Left lung (tissue), 10 donors: ENCODE measurements around the gene FOSB. TPM values are rescaled to one million over a fixed set of nuclear protein-coding genes. Genes with fewer than 3 reads are reported as not detected.

Experiments used
- ATAC-seq: fragments of 200-7000 bp; cut with Tn5 transposase; one replicate; pipeline ENCODE4 v1.9.1; 2020; ENCODE audit warnings: moderate library complexity
- DNase-seq, 4 donors: peaks; one replicate each; pipeline ENCODE4 v3.0.0-alpha.2; 2013 to 2020
- H3K27ac ChIP-seq, 2 donors: fragments of 200-600 bp; sonication (generic) in 1 of 2; one replicate each; pipeline versions ENCODE4 v1.5.0 to v1.8.0; 2020 to 2021
- H3K27me3 ChIP-seq, 2 donors: fragments of 200-600 bp; sonication (generic) in 1 of 2; one replicate each; pipeline versions ENCODE4 v1.5.0 to v1.8.0; 2020 to 2021
- H3K36me3 ChIP-seq, 2 donors: fragments of 200-600 bp; sonication (generic) in 1 of 2; one replicate each; pipeline versions ENCODE4 v1.5.0 to v1.8.0; 2020 to 2021
- H3K4me1 ChIP-seq, 2 donors: fragments of 200-600 bp; one replicate each; pipeline ENCODE4 v1.8.0; 2021
- H3K4me3 ChIP-seq, 2 donors: fragments of 200-600 bp; sonication (generic) in 1 of 2; one replicate each; pipeline versions ENCODE4 v1.5.0 to v1.8.0; 2020 to 2021; ENCODE audit warnings: mild to moderate bottlenecking in 1 of 2
- H3K9me3 ChIP-seq, 2 donors: fragments of 200-600 bp; sonication (generic) in 1 of 2; one replicate each; pipeline versions ENCODE4 v1.5.0 to v1.8.0; 2020 to 2021
- CTCF ChIP-seq, 2 donors: fragments of 200-600 bp; sonication (generic) in 1 of 2; IDR thresholded peaks; one replicate each; pipeline versions ENCODE4 v1.5.0 to v1.8.0; 2021; ENCODE audit warnings: antibody characterized with exemption in 2 of 2
- intact Hi-C, 2 donors: fragments of 100-400 bp; cut with DNase I; formaldehyde crosslinking; loops; one replicate each; pipeline versions ENCODE4 v1.11.2 to v1.14.2; 2022
- polyA plus RNA-seq, 6 donors: library from polyadenylated mRNA; unstranded; fragments of 120-200 nt; gene quantifications; one replicate each; pipeline ENCODE4 v1.2.1, GENCODE V29; 2013; ENCODE audit not compliant: insufficient read length in 6 of 6
- total RNA-seq, 2 donors: library from RNA; stranded (reverse); fragmentation: NEBNext Ultra II Directional; extraction: Animal tissue kit (Norgen Biotek cat#: 25700); gene quantifications; one replicate each; pipeline ENCODE4 v1.2.1, GENCODE V29; 2021
- donor health status: DM: no; HTN: yes; CAD: no.
- donor health status: DM: no; HTN: no; CAD: no.

FOSB gene
- total and polyA plus RNA-seq, 8 donors, result 5.7 to 766 (median 126) TPM

DNA sequence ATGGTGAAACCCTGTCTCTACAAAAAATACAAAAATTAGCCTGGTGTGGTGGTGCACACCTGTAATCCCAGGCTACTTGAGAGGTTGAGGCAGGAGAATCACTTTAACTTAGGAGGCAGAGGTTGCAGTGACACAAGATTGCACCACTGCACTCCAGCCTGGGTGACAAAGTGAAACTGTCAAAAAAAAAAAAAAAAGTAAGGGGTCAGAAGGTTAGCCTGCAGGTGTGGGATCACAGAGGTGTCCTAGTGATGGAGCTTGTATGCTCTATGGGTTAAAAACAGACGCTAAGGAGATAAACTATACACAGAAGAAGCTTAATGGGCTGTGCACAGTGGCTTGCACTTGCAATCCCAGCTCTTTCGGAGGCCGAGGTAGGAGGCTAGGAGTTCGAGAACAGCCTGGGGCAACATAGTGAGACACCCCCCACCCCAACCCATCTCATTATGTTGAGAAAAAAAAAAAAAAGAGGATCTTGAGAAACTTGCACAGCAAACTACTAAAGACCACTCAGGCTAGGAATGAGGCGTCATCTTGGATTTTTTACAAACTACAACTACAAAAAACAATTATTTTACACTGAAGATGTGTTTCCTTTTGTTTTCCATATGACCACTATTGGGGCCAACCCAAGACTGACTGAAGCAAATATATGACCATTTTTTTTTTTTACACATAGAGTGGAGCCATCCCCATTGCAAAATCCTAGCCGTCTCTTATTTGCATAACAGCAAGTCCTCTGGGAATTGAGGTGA is 7.9 kb downstream of the FOSB start:
- Histone ChIP-seq H3K4me3 (no peak overlapping the region), H3K27me3 (peaks cover 0 to 57% of the 10 kb centered on the region in 2 donors), H3K27ac (no peak overlapping the region), H3K36me3 (peaks cover 0 to 16% of the 10 kb centered on the region in 2 donors), H3K9me3 (no peaks in the 10 kb centered on the region), H3K4me1 (peaks cover 0 to 31% of the 10 kb centered on the region in 2 donors)
- TF ChIP-seq CTCF (IDR thresholded peaks at IDR 0.05), result no peak
- DNase-seq, result peak in 1 of 4 donors; percentile 72
- no peak for ATAC-seq
- intact Hi-C loops, result loop anchor here in 1 of 2 donors (5.0 kb wide), 1 partner anchor 33 kb away; no protein-coding TSS in a partner anchor

DNA sequence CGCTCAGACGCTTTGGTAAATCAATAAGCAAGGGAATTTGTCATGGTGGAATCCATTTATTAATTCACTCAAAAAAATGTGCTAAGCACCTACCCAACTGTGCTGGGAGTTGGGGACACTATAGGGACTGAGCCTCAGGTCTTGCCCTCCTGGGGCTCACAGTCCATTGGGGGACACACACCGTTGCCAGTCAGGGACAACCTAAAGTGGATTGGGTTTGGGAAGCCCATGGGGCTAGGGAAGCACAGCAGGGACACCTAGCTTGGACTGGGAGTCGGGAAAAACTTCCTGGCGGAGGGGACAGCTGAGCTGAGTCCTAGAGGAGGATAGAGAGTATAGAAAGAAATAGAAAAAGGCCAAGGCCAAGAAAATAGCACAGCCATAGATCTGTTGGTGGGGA is 8.5 kb downstream of the FOSB start:
- intact Hi-C loops, result loop anchor here in 1 of 2 donors (5.0 kb wide), 1 partner anchor 34 kb away; no protein-coding TSS in a partner anchor

DNA sequence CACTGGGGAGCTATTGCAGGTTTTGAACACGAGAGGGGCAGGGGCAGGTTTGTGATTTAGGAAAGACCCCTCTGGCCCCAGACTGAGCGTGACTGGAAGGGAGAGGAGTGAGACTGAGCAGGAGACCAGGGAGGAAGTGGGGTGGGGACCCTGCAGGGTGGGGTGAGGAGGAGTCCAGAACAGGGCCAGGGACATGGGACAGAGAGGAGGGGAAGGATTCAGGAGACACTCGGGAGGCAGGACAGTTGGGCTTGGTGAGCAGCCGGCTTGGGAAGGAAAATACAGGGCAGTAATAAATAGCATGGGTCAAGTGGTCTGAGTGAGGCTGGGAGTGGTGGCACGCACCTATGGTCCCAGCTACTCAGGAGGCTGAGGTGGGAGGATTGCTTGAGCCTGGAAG is 9.4 kb downstream of the FOSB start:
- peaks cover 0 to 25% of the 10 kb centered on the region in 2 donors for H3K4me1 ChIP-seq
- intact Hi-C loops, result loop anchor here in 1 of 2 donors (5.0 kb wide), 1 partner anchor 35 kb away; no protein-coding TSS in a partner anchor
- no peak overlapping the region for H3K27ac ChIP-seq
- H3K36me3 ChIP-seq, result peaks cover 0 to 8% of the 10 kb centered on the region in 2 donors
- no peak overlapping the region for H3K4me3 ChIP-seq
- H3K27me3 ChIP-seq, result peaks cover 0 to 47% of the 10 kb centered on the region in 2 donors
- TF ChIP-seq CTCF (IDR thresholded peaks at IDR 0.05), result no peak
- DNase-seq (peak in 1 of 4 donors; percentile 33), ATAC-seq (no peak)
- H3K9me3 ChIP-seq, result no peaks in the 10 kb centered on the region

More for the DNA sequence above, 8.5 kb downstream of the FOSB start:
- Histone ChIP-seq H3K9me3 (no peaks in the 10 kb centered on the region), H3K36me3 (peaks cover 0 to 14% of the 10 kb centered on the region in 2 donors), H3K27ac (no peak overlapping the region), H3K27me3 (peaks cover 0 to 55% of the 10 kb centered on the region in 2 donors), H3K4me3 (no peak overlapping the region), H3K4me1 (peaks cover 0 to 27% of the 10 kb centered on the region in 2 donors)
- no peak for TF ChIP-seq CTCF (IDR thresholded peaks at IDR 0.05)
- DNase-seq, result peak in 1 of 4 donors; percentile 68
- ATAC-seq, result no peak

- intact Hi-C loops, result loop anchor here in 1 of 2 donors (5.0 kb wide), 1 partner anchor 36 kb away; no protein-coding TSS in a partner anchor
- ATAC-seq (no peak), DNase-seq (peak in 1 of 4 donors; percentile 52)
- TF ChIP-seq CTCF (IDR thresholded peaks at IDR 0.05), result no peak
- Histone ChIP-seq H3K4me3 (peak overlapping the region in 1 of 2 donors; percentile 33), H3K27ac (peak overlapping the region; percentile 94 to 96), H3K27me3 (peaks cover 0 to 40% of the 10 kb centered on the region in 2 donors), H3K4me1 (peaks cover 0 to 19% of the 10 kb centered on the region in 2 donors), H3K36me3 (peaks cover 0 to under 1% of the 10 kb centered on the region in 2 donors), H3K9me3 (no peaks in the 10 kb centered on the region)
These were observed 10.1 kb downstream of the FOSB start for GRCh38 chr19:45477713-45478453.
